K562 treated with DMSO at 1 percent for 48 hours (cell line): Measurements from ENCODE around the gene NDUFA3. TPM values are rescaled to one million over a fixed set of nuclear protein-coding genes. Genes with fewer than 3 reads are reported as not detected.

ENCODE experiments used
- total RNA-seq: library from RNA; unstranded; fragments of 300-600 nt; gene quantifications from 2 replicates; pipeline ENCODE4 v1.2.3, GENCODE V29; 2022; ENCODE audit warnings: low replicate concordance; ENCODE audit errors: extremely low read depth

Gene NDUFA3
- total RNA-seq = not detected in 2 replicates

DNA sequence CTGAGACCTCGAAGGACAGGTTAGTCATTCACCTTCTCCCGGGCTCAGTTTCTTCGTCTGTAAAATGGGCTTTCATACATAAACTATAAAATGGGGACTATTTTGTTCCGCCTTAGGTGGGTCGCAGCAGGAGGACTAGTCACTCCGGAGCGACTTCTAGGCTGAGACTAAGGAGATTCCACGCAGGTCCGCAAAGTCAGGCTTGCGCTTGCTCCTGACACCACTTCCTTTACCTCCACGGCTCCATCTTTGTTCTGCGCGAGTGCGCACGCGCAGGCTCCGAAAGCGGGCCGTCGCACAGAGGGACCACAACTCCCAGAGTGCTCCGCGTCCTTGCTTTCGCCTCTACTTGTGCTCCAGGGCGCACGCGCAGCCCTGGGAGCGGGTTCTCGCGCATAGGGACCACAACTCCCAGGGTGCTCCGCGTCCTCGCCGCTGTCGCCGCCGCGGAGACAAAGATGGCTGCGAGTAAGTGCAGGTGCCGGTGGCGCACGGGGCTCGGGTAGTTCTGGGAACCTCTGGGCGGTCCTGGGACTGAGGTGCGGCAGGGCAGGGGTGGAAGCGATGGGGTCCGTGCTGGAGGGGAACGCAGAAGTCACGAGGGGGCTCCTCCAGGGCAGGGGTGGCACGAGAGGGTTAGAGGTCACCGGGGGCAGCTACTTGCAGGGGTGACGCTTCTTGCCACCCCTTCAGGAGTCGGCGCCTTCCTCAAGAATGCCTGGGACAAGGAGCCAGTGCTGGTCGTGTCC lies at the start of gene NDUFA3:
Gene NDUFA3 (plus strand): TSS at position 435 of the 749 bp plus-strand sequence. CDS start 24 bp downstream, at position 459.

GRCh38 chr19:54063350-54064116 lies 39.1 kb upstream of the NDUFA3 start, which contains the start of gene VSTM1:
Gene VSTM1, minus strand, starts transcription at chr19:54063897. Its CDS starts 120 bp downstream, at chr19:54063777.

GRCh38 chr19:54081032-54081431 lies 21.6 kb upstream of the NDUFA3 start, which contains the start of gene TARM1:
Gene TARM1, minus strand, starts transcription at chr19:54081365. Its CDS starts 25 bp downstream, at chr19:54081340.

DNA sequence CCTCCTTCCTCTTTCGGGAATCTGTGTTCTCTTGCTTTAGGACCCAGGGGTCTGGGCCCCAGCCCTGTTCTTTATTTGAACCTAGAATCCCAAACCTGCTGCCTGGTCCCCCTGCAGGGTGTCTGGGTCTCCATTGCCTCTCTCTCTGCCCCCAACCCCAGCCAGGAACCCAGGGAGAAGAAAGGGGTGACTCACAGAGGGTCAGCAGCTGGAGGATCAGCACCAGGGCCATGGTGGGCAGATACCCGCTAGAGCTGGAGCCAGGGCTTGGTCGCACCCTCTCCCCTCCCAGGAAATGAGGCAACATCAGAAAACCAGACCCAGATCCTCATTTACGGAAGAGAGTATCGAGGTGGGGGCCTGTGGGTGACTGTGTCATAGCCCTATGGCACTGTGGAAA lies 2.1 kb upstream of the NDUFA3 start, which contains the start of gene OSCAR:
Gene OSCAR (minus strand): TSS at position 243 of the 400 bp plus-strand sequence. CDS start 11 bp downstream, at position 232.

GRCh38 chr19:54115109-54116063 lies 12.7 kb downstream of the NDUFA3 start, which contains the start of the genes PRPF31 and TFPT:
Gene PRPF31, plus strand, starts transcription at chr19:54115754. Its CDS starts 2,525 bp downstream, at chr19:54118279.
Gene TFPT, minus strand, starts transcription at chr19:54115657. Its CDS starts 388 bp downstream, at chr19:54115269.

DNA sequence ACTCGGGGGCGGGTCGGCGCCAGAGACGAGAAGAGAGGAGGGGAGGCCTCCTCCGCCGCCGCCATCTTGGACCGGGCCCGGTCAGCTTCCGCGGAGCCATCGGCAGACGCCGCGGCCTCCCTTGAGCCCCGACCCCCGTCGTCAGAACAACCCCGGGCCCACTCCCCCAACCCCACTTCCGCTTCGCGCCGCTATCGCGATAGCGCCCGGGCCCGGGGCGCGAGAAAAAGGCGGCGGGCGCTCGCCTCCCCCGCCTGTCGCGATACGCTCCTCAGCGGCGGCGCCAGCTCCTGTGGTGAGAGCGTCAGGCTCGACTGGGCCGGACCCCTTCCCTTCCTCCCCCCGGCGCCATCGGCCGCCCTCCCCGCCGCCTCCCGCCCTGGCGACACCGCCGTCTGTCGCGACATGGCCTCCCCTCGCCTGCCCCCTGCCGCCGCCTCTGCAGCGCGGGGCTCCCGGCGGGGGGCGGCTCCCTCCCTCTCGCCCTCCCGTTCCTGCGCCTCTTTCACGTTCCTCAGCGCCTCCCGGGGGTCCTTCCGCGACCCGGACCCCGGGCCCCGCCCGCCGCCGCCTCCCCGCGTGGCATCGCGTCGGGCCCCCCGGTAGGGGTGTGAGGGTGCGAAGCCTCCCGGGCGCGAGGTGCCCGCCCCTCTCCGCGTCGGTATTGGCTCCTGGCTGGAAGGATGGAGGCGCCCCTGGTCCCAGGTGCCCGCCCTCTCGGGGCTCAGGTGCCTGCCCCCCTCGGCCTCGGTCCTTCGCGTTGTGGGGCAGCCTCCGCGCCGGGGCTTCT lies 35.2 kb downstream of the NDUFA3 start, which contains the start of gene CNOT3:
Gene CNOT3 (plus strand): TSS at position 64 of the 790 bp plus-strand sequence. CDS start 5,217 bp downstream, outside the sequence.

Other genes with a start within 250 kb of the NDUFA3 start
- not detected in 2 replicates for gene MYADM, start 235.0 kb upstream of the NDUFA3 start, total RNA-seq
- not detected in 2 replicates for gene PRKCG, start 220.7 kb upstream of the NDUFA3 start, total RNA-seq
- gene CACNG7, start 193.6 kb upstream of the NDUFA3 start, total RNA-seq = not detected in 2 replicates
- not detected in 2 replicates for gene CACNG8, start 139.9 kb upstream of the NDUFA3 start, total RNA-seq
- gene CACNG6, start 111.2 kb upstream of the NDUFA3 start, total RNA-seq = not detected in 2 replicates
- not detected in 2 replicates for gene VSTM1, start 39.0 kb upstream of the NDUFA3 start, total RNA-seq
- gene TARM1, start 21.5 kb upstream of the NDUFA3 start, total RNA-seq = not detected in 2 replicates
- not detected in 2 replicates for gene OSCAR, start 2.1 kb upstream of the NDUFA3 start, total RNA-seq
- not detected in 2 replicates for gene TFPT, start 12.8 kb downstream of the NDUFA3 start, total RNA-seq
- not detected in 2 replicates for gene PRPF31, start 12.9 kb downstream of the NDUFA3 start, total RNA-seq
- gene CNOT3, start 34.9 kb downstream of the NDUFA3 start, total RNA-seq = not detected in 2 replicates
- not detected in 2 replicates for gene LENG1, start 56.9 kb downstream of the NDUFA3 start, total RNA-seq
- not detected in 2 replicates for gene TMC4, start 70.3 kb downstream of the NDUFA3 start, total RNA-seq
- gene MBOAT7, start 86.7 kb downstream of the NDUFA3 start, total RNA-seq = 670 TPM in 1 of 2 replicates, not detected in the other
- gene TSEN34, start 88.5 kb downstream of the NDUFA3 start, total RNA-seq = not detected in 2 replicates
- 5,955 TPM in 1 of 2 replicates, not detected in the other for gene RPS9, start 98.0 kb downstream of the NDUFA3 start, total RNA-seq
- not detected in 2 replicates for gene LILRB3, start 120.2 kb downstream of the NDUFA3 start, total RNA-seq
- gene LILRA6, start 139.9 kb downstream of the NDUFA3 start, total RNA-seq = not detected in 2 replicates
- not detected in 2 replicates for gene LILRB5, start 154.4 kb downstream of the NDUFA3 start, total RNA-seq
- not detected in 2 replicates for gene LILRB2, start 178.3 kb downstream of the NDUFA3 start, total RNA-seq
- not detected in 2 replicates for gene LILRA5, start 210.3 kb downstream of the NDUFA3 start, total RNA-seq
- gene LILRA4, start 236.3 kb downstream of the NDUFA3 start, total RNA-seq = not detected in 2 replicates